ENCODE measurements around the gene RAD9A.

DNA sequence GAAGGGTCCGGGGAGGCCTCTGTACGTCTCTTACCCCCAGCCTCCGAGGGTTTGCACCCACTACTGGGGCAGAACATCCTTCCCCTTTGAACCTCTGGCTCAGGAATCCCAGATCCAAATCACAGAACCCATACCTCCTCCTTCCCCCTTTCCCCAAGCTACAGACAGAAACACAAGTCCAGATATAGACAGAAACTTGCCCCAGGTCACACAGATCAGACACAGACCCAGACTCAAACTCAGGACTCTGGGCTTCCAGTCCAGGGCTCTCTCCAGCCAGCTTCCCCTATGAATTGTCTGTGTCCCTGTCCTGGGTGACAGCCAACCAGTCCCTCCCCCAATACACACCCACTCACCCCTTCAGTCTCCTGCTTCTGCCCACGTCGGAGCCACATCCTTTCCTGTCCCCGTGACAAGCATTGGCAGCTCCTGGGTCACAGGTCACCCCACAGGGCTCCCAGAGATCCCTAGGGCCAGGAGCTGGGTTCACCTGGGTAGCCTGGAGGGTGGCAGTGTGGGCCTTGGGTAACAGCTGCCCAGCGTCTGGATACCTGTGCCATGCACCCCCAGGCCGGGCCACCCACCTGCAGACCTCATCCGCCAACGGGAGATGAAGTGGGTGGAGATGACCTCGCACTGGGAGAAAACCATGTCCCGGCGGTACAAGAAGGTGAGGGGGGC, 12.9 kb downstream of the RAD9A start:
- TF ChIP-seq, protein P1, sequence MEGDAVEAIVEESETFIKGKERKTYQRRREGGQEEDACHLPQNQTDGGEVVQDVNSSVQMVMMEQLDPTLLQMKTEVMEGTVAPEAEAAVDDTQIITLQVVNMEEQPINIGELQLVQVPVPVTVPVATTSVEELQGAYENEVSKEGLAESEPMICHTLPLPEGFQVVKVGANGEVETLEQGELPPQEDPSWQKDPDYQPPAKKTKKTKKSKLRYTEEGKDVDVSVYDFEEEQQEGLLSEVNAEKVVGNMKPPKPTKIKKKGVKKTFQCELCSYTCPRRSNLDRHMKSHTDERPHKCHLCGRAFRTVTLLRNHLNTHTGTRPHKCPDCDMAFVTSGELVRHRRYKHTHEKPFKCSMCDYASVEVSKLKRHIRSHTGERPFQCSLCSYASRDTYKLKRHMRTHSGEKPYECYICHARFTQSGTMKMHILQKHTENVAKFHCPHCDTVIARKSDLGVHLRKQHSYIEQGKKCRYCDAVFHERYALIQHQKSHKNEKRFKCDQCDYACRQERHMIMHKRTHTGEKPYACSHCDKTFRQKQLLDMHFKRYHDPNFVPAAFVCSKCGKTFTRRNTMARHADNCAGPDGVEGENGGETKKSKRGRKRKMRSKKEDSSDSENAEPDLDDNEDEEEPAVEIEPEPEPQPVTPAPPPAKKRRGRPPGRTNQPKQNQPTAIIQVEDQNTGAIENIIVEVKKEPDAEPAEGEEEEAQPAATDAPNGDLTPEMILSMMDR (IDR thresholded peaks at IDR 0.05; ENCODE audit: low read depth, low read length), result no peak
- TF ChIP-seq, protein P2, sequence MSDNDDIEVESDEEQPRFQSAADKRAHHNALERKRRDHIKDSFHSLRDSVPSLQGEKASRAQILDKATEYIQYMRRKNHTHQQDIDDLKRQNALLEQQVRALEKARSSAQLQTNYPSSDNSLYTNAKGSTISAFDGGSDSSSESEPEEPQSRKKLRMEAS (IDR thresholded peaks at IDR 0.05; ENCODE audit: low read depth, low read length), result no peak
- TF ChIP-seq POLR2A (IDR thresholded peaks at IDR 0.05; ENCODE audit: extremely low read depth, insufficient read length), result no peak

Data from NB4 (cell line).